GM04504 (cell line): ENCODE results near the gene PTPN9.
A peak's percentile ranks its signal among the peaks of the same experiment; 100 is the strongest.
"Not testable (repeated sequence)": the region's sequence is repeated elsewhere in the genome, so short reads cannot be mapped to it uniquely, and the experiment has no call there.

Experiments used
- DNase-seq: peaks from one replicate; pipeline ENCODE4 v3.0.0-alpha.2; 2012; ENCODE audit warnings: low read depth

The PTPN9 gene

DNA sequence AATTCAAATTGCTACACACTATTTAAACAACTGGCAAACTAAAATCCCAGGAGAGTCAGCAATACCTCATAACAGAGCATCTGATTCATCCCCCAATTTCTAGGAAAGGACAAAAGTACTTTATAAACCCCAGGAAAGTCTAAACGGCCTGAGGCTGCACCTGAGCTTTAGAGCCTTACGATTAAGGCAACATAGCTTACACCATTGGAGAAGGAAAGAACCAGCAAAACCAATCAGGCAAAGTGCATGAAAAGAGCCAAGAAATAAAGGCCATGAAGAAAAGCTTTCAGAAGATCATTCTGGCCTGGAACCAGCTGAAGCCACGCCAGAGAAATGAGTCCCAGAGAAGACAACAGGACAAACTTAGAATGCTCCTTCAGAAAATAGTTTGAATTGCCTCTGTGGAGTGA, 48.1 kb downstream of the PTPN9 start:
- DNase-seq = peak; percentile 43

- no peak for DNase-seq
These were observed 48.9 kb downstream of the PTPN9 start for GRCh38 chr15:75530169-75530568.

DNA sequence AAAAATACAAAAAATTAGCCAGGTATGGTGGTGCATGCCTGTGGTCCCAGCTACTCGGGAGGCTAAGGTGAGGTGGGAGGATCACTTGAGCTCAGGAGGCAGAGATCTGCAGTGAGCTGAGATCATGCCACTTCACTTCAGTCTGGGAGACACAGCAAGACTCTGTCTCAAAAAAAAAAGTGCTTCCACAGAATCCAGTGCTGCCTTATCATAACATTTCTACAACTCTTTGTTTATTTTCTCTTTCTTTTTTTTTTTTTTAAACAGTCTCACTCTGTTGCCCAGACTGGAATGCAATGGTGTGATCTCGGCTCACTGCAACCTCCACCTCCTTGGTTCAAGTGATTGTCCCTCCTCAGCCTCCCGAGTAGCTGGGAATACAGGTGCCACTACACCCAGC, 53.4 kb downstream of the PTPN9 start:
- DNase-seq = not testable (repeated sequence)

DNA sequence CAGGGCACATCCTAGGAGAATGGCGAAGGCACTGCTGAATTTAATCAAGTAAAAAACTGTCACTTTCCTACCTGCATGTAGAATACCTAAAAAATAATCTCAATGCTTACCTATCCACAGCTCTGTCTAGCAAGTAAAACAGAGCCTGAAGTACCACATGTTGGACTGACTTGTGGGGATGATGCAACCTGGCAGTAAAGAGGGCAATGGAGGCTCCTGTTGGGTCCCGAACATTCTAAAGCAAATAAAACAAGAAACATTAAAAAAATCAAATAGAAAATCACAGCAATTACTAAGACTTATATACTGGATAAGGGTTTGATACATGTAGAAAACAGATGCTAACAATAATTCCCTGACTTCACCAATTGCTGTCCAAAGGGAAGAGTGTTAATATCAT, 56.1 kb downstream of the PTPN9 start:
- DNase-seq = no peak

- DNase-seq = no peak
These were observed 61.9 kb downstream of the PTPN9 start for GRCh38 chr15:75517233-75517632.

GRCh38 chr15:75508840-75509532, 70.1 kb downstream of the PTPN9 start:
- DNase-seq = peak; percentile 15

- DNase-seq = no peak
These were observed 76.8 kb downstream of the PTPN9 start for GRCh38 chr15:75502360-75502759.

GRCh38 chr15:75493732-75494131, 85.4 kb downstream of the PTPN9 start:
- no peak for DNase-seq

GRCh38 chr15:75483961-75484360, 95.2 kb downstream of the PTPN9 start:
- DNase-seq = no peak

- not testable (repeated sequence) for DNase-seq
These were observed 95.6 kb downstream of the PTPN9 start for GRCh38 chr15:75483556-75483955.

DNA sequence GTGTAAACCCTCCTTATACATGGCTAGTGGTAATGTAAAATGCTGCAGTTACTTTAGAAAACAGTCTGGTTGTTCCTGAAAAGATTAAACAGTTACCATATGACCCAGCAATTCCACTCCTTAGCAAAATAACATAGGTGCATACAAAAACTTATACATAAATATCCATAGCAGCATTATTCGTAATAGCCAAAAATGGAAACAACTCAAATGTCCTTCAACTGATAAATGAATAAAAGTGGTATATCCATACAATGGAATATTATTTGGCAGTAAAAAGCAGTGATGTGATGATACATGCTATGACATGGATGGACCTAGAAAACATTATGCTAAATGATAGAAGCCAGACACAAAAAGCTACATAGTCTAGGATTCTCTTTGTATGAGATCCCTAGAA, 96.0 kb downstream of the PTPN9 start:
- DNase-seq = no peak

DNA sequence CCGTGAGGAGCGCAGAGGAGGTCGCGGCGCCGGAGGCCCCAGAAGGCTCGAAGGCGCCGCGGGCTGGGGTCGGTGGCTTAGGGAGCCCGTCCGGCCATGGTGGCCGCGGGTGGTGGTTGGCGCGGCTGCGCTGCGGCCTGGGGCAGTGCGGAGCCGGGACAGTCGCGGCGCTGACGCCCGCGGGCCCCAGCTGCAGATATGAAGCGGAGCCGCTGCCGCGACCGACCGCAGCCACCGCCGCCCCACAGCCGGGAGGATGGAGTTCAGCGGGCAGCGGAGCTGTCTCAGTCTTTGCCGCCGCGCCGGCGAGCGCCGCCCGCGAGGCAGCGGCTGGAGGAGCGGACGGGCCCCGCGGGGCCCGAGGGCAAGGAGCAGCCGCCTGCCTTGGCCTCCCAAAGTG, 98.7 kb downstream of the PTPN9 start:
- DNase-seq = not testable (repeated sequence)

GRCh38 chr15:75479670-75480069, 99.4 kb downstream of the PTPN9 start:
- no peak for DNase-seq

DNA sequence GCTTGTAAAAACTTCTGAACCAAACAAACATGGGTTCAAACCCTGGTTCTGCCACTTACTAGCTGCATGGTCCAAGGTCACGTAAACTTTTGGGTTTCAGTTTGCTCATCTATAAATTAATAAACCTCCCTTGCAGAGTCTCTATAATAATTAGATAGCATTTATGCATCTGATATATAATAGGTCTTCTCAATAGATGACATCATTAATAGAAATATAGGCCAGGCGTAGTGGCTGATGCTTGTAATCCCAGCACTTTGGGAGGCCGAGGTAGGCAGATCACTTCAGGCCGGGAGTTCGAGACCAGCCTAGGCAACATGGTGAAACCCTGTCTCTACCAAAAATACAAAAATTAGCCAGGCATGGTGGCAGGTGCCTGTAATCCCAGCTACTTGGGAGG, 102.0 kb downstream of the PTPN9 start:
- DNase-seq = not testable (repeated sequence)

DNA sequence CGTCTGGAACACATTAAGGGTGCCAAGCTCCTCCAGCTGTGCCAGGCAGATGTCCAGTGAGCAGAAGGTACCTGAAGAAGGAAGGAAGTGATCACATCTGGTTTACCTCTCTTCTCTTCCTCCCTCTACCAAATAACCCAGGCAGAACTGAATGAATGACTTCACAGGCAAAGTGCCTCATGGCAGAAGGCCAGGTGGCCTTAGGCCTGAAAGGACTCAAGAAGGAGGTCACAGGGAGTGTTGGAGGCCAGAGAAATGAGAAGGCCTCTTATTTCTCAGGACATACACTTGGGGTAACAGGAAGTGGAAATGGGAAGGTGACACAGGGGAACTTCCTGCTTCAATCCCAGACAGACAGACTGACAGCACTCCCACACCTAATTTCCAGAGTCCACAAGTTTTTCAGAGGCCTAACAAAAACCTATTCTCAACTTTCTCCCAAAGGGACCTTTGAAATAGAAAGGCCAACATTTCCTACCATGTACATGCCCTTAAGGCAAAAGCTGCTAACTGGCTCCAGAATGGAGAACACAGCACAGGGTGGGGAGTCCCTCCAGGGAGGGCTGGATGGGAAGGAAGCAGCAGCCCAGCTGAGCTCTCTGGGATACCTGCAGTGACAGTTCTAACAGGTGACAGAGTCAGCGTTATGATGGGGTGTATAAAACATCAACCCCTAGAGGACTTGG, 110.1 kb downstream of the PTPN9 start:
- no peak for DNase-seq

- DNase-seq = no peak
These were observed 118.5 kb downstream of the PTPN9 start for GRCh38 chr15:75460646-75461045.

DNA sequence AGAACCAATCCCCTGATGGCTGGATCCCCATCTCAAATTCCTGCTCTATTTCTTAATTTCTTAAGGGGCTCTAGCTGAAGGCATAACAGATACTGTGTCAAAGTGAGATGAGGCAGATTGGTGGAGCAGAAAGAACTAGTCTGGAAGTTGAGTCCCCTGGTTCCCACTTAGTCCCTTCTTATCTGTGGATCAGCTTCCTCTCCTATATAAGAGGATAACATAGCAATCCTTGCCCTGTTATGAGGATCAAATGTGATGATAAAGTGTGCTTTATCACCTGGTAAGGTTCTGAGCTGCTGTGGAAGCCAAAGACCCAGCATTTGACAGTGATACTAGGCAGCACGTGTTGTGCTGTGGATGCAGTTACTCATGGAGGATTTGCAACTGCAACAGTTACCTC, 119.5 kb downstream of the PTPN9 start:
- no peak for DNase-seq

DNA sequence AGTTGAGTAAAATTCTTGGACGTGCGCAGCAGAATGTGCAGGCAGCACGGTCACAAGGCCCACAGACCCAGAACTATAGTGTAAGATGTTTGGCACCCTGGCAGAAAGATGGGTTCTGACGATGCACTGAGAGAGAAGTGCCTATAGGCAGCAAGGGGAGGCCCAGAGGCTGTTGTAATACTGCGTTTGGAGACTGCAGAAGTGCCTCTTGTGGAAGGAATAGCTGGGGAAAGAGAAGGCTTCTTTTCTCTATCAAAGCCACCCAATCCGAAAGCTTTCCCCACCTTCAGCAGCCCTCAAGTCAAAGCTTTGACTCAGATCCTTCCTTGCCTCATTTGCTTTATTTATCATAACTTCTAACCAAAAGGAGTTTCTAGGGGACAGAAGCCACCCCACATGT, 122.4 kb downstream of the PTPN9 start:
- DNase-seq = no peak

- no peak for DNase-seq
These were observed 123.1 kb downstream of the PTPN9 start for GRCh38 chr15:75455982-75456531.

- no peak for DNase-seq
These were observed 123.6 kb downstream of the PTPN9 start for GRCh38 chr15:75455424-75455981.

DNA sequence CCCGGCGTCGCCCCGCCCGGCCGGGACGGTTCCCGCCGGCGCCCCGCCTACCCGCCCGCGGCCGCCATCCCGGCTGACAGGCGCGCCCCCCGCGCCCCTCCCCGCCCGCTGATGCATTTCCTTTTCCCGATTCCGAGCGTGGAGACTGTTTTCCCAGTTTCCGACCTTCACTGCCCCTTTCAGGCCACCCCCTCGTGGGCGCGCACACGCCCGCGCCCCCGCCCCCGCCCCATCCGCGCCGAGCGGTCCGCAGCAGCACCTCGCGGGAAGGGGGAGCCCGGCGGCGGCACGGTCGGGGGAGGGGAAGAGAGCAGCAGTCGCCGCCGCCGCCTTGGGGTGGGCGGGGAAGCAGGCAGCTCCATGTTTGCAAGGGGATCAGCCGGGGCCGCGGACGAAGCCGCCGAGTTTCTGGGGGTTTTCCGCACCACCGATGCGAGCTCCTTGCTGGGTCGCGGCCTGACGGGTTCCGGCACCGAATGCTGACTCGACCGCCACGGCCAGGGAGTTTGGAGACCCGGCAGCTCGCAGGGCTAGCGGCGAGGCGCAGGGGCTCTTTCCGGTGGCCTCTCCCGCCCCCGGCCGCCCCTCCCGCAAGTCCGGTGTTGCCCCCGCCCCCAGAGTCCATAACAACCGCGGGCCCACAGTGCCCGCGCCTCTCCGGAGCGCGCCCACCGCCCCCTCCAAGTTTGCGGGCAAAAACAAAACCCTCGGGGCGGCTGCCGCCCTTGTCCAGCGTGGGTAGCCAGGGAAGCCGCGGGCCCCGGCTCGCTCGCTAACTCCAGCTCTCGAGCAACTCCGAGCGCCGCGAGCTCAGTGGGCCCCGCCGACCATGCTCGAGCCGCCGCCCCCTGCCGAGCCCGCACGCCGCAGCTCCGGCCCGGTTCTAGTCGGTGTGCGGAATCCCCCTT, 124.4 kb downstream of the PTPN9 start:
- DNase-seq = no peak
